Heart left ventricle (tissue), 13 donors: ENCODE results near the gene LY6G5C.

Experiments
- CTCF ChIP-seq, 12 donors: fragments of 200-600 bp; sonication (generic) in 4 of 12; IDR thresholded peaks; one replicate each; pipeline versions ENCODE4 v1.5.0 to v1.8.0; 2018 to 2022; ENCODE audit warnings: antibody characterized with exemption in 12 of 12, mild to moderate bottlenecking in 5 of 12
- POLR2A ChIP-seq, 2 donors: fragments of 450-650 bp; IDR thresholded peaks; one replicate each; pipeline ENCODE4 v1.6.1; 2017; ENCODE audit warnings: antibody characterized with exemption in 2 of 2, mild to moderate bottlenecking in 2 of 2, moderate library complexity in 2 of 2
- donor health status: ischemic (EF 13 %, LVEDD 7.1; RV severe dilation, severe dysfunction).
- donor health status: DM: no; HTN: yes; CAD: no.
- donor health status: DM: no; HTN: no; CAD: no.
- donor health status: ischemic (EF 25% LVEDD 6.9; RV normal size, moderate dysfunction).
- donor health status: ischemic (EF 25% LVEDD 5.7; RV mildly dilated, moderate dysfunction).
- donor health status: ischemic (EF 35%, LVEDD 5.7; RV mildly dilated, moderate dysfunction).
- donor health status: nonischemic (EF 11% LVEDD 7.7; RV severe dilation, severe dysfunction).
- donor health status: DM: yes; HTN: yes; CAD: no.
- donor health status: PGD.
- donor health status: ischemic (EF 29% LVEDD 5.4; RV normal size, mild dysfunction).
- donor health status: nonischemic (EF 23%, LVEDD 6.1; RV moderate dilation, normal function).

- TF ChIP-seq CTCF (IDR thresholded peaks at IDR 0.05) (no peak), POLR2A (IDR thresholded peaks at IDR 0.05) (no peak)
These were observed 25.3 kb downstream of the LY6G5C start, which contains the start of gene APOM for GRCh38 chr6:31655349-31656237.
